Choroid plexus epithelial cell (primary cell): ENCODE data around the gene SCYGR1.
"Not testable (repeated sequence)": the region's sequence is repeated elsewhere in the genome, so short reads cannot be mapped to it uniquely, and the experiment has no call there.

Experiments used
- DNase-seq: peaks from one replicate; pipeline ENCODE4 v3.0.0-alpha.2; 2010; ENCODE audit warnings: low read depth
- H3K4me3 ChIP-seq: 2 replicates; pipeline ENCODE4 v1.5.1; 2011; ENCODE audit warnings: low read depth, mild to moderate bottlenecking, control low read depth, low read length, moderate library complexity
- TF ChIP-seq, protein P1 (sequence below): conservative IDR thresholded peaks from 2 replicates; pipeline ENCODE4 v1.5.1; 2011; ENCODE audit warnings: low read depth, mild to moderate bottlenecking, control low read depth, inconsistent platforms, low read length, moderate library complexity

Gene SCYGR1

DNA sequence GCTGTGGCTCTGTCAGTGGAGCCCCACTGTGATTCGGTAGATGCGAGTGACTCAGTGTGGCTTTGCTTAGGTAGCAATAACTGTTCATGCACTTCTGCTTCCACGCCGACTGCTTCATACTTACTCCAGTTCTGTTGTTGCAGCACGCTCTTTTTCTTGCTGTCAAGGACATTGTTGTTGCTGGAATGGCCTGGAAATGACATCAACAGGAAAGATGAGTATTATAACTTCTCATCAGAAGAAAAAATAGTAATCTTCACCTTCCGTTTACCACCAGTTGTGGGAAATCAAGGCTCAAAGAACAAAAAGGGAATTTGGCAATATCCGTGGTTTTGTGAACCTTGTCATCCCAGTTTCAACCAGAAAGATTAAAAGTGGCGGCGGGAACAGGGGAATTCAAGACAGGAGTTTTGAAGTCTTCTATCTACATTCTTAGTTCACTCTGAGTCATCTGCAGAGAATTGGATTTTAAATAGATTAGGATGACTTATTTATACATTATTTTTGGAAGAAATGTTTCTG lies 16.9 kb downstream of the SCYGR1 start:
- peak overlapping the region; percentile 14 for H3K4me3 ChIP-seq
- DNase-seq = peak; percentile 88
- TF ChIP-seq, protein P1, sequence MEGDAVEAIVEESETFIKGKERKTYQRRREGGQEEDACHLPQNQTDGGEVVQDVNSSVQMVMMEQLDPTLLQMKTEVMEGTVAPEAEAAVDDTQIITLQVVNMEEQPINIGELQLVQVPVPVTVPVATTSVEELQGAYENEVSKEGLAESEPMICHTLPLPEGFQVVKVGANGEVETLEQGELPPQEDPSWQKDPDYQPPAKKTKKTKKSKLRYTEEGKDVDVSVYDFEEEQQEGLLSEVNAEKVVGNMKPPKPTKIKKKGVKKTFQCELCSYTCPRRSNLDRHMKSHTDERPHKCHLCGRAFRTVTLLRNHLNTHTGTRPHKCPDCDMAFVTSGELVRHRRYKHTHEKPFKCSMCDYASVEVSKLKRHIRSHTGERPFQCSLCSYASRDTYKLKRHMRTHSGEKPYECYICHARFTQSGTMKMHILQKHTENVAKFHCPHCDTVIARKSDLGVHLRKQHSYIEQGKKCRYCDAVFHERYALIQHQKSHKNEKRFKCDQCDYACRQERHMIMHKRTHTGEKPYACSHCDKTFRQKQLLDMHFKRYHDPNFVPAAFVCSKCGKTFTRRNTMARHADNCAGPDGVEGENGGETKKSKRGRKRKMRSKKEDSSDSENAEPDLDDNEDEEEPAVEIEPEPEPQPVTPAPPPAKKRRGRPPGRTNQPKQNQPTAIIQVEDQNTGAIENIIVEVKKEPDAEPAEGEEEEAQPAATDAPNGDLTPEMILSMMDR = no peak

DNA sequence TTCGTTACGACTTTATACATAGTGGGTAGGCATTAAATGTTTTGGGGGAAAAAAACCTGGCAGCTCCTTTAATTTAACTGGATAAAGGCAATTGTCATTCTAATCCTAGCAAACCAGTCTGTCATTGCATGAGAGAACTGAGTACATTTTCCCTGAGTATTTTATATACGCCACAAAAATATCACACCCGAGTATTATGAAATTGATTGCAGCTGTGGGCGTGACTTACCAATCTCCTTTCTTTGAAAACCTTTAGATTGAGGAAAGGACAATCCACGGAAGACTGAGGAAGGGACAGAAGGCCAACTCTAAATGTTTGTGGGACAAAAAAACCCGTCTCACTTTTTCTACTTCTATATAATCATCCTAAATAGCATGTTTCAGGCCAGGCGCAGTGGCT lies 17.7 kb downstream of the SCYGR1 start:
- no peak overlapping the region for H3K4me3 ChIP-seq
- TF ChIP-seq, protein P1 = no peak
- no peak for DNase-seq

DNA sequence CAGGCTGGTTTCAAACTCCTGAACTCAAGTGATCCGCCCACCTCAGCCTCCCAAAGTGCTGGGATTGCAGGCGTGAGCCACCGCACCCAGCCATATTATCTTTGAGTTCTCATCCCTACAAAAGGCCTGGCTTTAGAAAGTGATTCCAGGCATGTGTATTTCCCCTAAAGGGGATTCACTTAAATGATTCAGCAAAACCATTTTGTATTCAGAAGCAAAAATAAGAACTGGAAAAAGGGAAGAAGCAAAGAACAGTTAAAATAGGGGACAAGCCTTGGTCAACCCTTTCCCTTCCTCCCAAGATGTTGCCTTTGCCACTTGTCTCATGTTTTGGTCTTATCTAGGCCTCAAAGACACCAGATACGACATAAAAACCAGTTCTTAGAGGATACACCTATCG lies 19.2 kb downstream of the SCYGR1 start:
- no peak for DNase-seq
- H3K4me3 ChIP-seq = no peak overlapping the region
- TF ChIP-seq, protein P1 = no peak

DNA sequence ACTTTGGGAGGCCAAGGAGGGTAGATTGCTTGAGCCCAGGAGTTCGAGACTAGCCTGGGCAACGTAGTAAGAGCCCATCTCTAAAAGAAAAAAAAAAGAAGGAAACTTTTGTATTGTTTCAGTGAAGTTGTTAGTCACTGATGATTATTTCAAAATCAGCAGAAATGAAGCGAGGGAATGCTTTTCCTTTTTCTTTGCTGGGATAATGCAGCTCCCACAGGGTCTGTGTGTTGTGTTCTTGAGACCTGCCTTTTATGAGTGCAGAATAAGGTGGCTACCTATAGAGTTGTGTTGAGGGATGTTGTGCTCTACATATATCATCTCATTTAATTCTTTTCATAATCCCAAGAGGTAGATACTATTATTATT lies 20.3 kb downstream of the SCYGR1 start:
- no peak overlapping the region for H3K4me3 ChIP-seq
- DNase-seq = no peak
- TF ChIP-seq, protein P1 = no peak

DNA sequence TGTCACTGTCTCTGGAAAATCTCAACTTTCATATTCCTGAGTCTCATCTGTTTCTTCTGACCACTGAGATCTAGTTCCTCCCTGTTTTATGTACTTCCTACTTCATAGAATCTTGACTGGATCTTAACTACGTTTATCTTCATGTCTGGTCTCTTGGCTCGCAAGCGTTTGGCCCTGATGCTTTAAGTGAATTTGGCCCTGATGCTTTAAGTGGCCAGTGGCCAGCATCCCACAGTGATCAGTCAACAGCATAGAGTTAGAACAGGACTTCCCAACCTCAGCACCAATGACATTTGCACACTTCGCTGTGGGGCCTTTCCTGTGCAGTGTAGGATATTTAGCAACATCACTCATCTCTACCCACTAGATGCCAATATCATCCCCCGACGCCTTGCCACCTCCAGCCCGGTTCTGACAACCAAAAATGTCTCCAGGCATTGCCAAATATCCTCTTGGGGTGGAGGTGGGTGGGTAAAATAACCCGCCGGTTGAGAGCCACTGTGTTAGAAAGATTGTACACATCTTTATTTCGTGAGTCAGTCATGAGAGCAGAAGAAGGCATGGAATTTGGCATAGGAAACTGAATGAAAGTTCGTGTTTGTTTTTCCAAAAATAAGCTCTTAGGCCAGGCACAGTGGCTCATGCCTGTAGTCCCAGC lies 20.9 kb downstream of the SCYGR1 start:
- DNase-seq = peak; percentile 95
- TF ChIP-seq, protein P1 = no peak
- H3K4me3 ChIP-seq = no peak overlapping the region

DNA sequence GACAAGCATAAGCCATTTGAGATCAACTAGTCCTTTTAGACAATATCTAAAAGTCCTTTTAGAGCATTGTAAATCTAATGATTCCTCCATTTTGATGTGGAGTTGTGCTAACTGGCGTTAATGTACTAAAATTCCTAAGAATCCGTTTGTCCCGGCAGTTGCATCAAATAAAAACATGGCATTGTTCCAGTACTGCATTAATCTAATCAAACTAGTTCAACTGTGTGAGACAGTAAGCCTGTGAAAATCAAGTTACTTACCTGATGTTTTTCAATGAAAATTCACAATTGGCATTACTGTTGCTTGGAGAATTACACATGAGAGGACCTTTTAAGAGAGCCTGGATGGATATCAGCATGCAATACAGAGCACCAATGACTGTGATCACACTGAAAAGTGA lies 21.9 kb downstream of the SCYGR1 start:
- peak; percentile 50 for DNase-seq
- H3K4me3 ChIP-seq = no peak overlapping the region
- TF ChIP-seq, protein P1 = no peak

DNA sequence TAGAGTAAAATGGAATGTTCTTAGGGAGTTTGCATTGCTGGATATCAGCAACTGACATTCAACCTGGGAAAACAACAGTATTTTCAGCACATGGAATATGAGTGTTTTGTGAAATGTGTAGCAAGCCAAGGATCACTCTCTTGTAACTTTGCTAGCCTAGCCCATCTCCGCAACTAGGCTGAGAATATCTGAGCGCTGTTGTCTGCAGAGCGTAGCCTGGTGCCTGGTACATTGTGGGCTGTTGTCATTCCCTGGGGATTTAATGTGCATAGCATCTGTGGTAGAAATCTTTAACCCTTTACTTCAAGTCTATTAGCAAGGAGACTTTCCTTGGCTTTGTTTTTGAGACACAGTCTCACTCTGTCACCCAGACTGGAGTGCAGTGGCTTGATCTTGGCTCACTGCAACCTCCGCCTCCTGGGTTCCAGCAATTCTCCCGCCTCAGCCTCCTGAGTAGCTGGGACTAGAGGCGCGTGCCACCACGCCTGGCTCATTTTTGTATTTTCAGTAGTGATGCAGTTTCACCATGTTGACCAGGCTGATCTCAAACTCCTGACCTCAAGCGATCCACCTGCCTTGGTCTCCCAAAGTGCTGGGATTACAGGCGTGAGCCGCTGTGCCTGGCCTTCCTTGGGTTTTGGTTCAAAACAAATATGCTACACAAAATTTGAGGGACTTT lies 23.0 kb downstream of the SCYGR1 start:
- DNase-seq = peak; percentile 88
- not testable (repeated sequence) for H3K4me3 ChIP-seq
